Activated CD8-positive, alpha-beta memory T cell treated with anti-CD3 and anti-CD28 coated beads, Interleukin-2, amount 50 U/mL, for 4 hours (primary cell): Measurements from ENCODE around the gene DBX2.
"Not testable (repeated sequence)": the region's sequence is repeated elsewhere in the genome, so short reads cannot be mapped to it uniquely, and the experiment has no call there.

Experiments
- DNase-seq: peaks from one replicate; pipeline ENCODE4 v3.0.0-alpha.2; 2020

The DBX2 gene

DNA sequence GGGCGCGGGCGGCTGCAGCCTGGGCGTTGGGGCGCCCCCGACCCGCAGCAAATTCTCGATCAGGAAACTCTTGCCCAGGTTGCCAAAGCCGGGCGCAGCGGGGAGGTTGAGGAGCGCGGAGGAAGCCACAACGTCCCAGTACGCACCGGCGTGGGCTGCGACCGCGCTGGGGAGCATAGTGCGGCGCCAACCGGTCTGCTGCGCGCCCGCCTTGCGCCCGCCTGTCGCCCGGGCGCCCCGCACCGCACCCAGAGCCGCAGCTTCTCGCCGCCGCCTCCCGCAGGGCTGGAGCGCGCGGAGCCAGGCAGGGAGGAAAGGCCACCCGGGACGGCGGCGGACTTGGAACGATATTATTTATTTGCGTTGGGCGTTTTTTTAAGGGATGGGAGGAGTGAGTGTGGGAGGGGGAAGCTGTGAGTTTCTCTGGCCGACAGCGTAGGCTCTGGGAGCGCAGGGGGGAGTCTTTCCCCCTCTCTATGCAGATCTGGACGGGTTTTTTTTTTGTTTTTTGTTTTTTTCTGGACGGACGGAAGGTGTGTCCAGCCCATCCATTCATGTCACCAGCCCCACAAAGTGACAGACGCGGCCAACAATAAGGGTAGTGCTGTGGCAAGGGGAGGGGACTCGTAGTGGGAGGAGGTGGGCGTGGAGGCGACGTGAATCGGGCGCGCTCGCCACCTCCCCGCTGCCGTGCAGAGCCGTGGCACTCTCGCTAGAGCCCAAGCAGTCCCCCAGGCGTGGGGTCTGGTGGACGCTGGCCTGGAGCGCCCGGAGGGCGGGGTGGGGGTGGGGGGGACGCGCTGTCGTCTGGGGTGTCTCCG lies at the start of gene DBX2:
DBX2 (minus strand) TSS at position 349 of the 821 bp plus-strand sequence; CDS start at position 177, 172 bp downstream.
- no peak for DNase-seq

DNA sequence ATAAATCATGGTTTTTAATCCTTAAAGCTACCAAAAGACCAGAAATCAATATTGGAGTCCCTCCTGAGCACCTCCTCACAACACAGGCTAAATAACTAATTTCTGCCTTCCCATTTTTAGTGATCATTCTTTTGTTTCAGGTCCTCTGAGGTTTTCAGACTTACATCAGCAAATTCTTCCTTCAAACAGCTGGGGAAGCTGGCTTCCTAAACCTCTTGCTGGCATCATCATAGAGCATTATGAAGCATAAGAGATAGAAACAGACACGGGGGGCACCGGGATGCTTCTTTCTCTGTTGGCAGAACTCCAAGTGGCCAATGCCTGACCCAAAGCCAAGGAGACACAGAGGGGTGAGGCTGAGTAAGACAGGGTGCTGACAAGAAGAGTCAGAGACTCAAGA lies 47.9 kb upstream of the DBX2 start:
- DNase-seq, result no peak

DNA sequence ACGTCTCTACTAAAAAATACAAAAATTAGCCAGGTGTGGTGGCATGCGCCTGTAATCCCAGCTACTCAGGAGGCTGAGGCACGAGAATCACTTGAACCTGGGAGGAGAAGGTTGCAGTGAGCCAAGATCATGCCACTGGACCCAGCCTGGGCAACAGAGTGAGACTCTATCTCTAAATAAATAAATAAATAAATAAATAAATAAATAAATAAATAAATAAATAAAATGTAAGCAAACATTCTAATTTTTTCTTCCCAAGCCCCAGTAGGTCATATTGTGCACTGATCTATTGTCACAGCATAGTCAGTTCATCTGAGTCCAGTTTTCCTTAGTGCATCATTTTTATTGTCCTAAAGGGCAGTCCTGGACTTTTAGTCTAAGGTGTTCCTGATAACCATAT lies 44.5 kb upstream of the DBX2 start:
- not testable (repeated sequence) for DNase-seq

DNA sequence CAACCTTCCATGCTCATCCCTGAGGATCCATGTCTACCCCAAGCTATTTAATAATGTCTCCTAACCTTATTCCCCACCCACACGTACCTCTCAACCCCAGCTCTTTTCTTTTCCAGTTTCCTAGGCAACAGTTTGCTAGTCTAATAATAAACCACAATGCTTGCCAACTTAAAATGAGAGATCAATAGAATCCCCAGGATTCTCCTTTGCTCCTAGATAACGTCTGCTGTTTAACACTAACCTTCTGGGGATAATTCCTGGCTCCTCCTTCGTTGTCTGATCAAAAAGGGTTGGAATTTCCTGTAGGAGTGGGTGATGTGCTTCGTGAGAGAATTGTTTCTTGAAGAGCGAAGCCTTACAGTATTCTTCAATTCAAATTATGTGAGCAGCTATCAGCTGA lies 42.2 kb upstream of the DBX2 start:
- DNase-seq, result no peak

DNA sequence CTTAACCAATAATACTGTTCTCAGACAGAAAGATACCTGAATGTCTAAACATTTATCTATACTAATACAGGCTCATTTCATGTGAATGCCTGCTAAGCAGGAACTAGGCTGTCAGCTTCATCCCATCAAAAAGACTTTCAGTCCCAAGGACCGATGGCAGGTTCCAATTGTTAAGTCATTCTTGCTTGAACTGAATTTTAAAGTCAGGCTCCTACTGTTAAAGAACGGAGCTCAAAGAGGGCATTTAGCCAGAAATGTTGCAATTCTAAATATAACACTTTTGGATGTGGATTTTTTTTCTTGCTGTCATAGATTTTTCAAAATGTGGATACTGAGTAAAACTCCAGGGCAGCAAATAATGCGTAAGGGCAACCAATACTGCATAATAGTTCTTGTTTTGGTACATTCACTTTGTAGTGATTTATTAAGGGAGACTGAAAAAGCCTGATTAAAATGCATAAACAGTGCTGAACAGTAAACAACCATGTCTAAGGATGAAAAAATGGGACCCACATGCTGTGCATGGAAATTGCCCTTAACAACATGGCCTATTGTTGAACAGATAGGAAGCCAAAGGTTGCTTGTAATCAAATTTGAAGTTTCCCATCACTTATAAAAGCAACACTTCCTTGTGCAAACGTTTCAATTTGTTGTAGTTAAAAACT lies 38.6 kb upstream of the DBX2 start:
- no peak for DNase-seq

DNA sequence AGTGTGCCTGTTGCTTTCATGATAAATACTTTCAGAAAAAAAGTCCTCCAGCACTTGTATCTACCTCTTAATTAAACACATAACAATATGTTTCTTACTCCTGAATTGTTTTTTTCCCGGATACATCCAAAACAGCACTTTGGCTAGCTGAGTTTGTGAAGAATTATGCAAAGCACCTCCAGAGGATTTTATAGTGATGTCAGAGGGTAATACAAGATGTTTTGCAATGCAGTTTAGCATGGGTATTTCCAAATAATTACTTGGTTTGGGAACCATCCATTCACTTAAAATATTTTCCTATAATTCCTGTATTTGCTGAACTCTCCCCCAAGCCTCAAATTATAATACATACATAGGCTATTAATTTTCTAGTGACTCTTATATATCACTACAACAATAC lies 37.7 kb upstream of the DBX2 start:
- no peak for DNase-seq

DNA sequence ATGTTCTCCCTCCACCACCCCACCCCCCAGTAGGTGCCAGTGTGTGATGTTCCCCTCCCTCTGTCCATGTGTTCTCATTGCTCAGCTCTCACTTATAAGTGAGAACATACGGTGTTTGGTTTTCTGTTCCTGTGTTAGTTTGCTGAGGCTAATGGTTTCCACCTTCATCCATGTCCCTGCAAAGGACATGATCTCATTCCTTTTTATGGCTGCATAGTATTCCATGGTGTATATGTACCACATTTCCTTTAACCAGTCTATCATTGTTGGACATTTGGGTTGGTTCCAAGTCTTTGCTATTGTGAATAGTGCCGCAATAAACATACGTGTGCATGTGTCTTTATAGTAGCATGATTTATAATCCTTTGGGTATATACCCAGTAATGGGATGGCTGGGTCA lies 33.3 kb upstream of the DBX2 start:
- not testable (repeated sequence) for DNase-seq

DNA sequence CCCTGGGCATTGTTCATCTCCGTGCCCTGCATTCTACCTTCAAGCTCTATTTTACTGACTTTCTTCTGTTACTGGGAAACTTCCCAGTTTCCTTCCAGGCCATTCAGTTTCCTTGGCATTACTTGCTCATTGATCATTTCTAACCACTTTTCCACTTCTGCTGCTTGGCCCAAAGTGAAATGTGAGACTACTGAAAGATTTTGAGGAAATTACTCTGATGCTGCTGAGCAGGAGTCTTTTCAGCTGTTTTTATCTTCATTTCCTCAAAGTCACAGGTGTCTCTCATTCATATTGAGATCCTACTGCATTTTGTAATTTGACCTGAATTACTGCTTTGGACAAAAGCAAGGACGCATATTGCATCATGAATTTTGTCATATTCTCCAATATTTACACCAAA lies 26.4 kb upstream of the DBX2 start:
- no peak for DNase-seq

DNA sequence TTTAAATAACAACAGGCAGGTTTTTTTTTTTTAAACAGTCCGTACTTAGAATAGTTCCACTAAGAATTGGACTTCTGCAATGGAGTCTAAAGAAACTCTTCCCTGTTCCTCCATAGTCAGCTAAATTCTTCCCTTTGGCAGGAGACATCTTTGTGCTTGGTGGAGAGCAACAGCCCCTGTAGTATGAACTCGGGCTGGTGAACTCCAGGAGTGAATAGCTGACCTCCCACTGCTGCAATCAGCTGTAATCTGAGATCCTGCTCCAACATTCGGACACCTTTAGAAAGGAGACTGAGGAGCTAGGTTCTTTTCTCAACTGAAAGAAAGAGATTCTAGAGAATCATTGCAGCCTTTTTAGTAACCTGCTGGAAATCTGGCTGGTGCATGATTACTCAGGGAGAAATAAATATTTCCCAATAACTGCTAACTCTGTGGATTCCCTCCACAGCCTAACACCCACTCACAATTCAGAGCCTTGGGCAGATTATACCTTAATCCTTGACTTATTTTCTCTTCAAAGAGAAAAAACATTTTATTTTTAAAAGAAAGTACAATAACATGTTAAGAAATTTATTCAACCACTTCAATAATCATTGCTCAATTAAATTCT lies 25.6 kb upstream of the DBX2 start:
- DNase-seq, result no peak

DNA sequence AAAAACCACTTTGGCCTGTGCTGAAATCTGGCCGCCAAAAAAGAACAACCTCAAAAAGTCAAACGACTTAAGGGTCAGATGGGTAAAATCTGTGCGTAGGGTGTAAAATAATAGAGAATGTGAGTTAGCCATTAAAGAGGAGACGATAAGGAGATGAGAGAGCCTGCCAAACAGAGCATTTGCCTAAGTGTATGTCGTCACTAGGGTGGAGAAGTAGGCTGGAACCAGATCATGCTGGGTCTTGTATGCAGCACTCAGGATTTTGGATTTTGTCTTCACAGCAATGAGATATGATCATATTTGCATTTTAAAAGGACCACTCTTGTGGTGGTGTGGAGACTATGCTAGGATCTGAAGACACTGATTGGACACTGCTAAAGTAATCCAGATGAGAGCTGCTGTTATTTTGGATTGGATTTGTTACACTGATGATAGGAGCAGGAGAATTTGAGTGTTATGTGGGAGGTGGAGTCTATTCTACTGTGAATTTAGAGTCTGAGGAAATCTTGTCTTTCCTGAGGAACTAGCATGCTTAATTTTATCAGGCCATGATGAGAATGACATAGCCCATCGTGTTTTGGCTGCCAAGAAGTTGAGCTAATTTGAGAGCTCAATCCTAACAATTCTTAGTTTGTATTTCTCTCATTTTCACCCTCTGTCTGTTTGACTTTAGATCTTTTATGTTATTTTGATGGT lies 24.8 kb upstream of the DBX2 start:
- DNase-seq, result no peak

DNA sequence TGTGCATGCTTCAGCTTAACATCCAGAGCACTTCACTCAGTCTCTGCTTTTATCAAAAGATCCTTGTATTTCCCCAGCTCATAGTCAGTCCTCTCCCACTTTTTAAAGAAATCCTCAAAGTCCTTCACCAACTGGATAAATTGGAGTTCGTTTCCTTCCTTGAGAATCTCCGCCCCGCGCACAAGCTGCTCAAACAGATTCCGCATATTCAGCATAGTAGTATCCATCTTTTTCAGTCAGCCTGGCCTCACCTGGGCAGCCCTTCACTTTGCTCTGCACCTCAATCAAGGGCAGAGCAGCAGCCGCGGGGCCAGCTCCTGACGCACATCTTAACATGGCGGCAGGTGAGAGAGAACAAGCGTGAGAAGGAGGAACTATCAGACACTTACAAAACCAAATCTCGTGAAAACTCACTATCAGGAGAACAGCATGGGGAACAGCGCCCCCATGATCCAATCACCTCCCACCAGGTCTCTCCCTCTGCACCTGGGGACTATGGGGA lies 14.3 kb upstream of the DBX2 start:
- no peak for DNase-seq

DNA sequence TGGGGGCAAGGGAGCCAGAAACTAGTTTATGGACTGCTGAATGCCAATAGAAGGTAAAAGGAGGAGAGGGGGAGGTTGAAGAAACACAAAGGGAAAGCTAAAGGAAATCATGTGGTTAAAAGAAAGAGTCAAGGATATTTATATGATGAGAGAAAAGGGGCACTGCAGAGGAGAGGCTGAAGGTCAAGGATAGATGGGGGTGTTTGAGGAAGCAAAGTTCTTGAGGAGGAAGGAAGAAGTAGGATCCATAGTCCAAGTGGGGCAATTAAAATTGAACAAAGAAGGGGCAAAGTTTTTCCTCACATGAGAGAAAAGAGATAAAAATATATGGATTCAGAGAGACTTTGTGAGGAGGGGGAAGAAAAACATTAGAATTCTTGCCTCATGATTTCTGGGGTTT lies 10.1 kb upstream of the DBX2 start:
- no peak for DNase-seq

DNA sequence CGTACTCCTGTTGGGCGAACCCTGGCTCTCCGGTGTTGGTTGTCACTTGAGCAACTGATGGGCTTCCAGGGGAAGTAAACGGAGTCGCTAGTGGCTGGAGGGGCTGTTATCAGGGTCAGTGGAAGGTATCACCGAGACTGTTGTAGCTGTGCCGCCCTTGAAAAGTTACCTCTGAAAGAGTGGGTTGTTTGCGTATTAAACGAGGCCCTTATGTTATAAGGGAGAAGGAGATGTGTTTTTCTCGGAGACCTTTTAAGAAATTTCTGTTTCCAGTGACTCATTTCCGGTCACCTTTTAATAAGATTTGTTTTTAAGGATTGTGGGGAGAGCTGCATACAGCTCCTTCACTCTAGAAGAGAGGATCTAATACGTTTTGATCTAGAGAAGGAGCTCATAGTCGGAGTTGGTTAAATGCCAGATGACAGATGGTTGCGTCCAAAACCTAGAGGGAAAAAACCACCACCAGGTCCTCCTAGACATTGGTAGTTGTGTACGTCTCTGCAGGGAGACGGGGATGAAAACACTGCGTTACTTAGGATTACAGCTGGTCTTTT lies 750 bp upstream of the DBX2 start:
- no peak for DNase-seq

DNA sequence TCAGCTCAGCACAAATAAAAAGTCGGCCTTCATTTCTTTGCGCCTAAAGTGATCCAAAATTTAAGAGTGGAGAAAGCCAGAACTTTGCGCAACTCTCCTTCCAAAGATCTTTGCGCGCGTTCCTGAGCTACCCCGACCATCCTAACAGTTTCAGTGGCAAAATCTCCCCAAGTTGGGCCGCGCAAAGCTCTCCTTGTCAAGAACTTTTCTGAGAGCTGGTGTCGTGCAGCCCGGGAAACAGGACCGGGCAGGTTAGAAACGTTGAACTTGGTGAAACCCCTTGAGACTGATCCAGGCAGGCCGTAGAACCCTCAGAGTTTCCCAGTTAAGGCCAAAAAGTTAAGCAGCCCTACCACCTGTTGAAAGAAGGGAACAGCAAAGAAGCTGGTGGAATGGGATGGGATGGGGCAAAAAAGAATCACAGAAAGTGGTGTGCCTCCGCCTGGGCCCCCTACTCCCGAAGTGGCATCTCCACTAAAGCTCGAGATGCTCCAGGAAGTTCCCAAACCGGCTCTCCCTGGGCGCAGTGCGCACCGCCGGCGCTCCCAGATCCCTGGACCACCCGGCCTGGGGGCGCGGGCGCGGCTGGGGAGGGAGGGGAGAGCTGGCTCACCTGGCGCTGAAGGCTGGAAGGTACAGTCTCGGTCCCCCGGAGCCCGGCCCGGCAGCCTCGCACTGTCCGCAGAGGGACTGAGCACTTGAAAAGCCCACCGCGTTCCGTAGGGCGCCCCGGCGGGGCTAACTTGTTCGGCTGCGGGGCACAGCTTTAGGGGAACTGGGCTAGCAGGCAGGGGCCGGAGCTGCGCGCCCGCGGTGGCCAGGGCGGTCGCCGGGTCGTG lies 768 bp downstream of the DBX2 start:
- DNase-seq, result no peak

DNA sequence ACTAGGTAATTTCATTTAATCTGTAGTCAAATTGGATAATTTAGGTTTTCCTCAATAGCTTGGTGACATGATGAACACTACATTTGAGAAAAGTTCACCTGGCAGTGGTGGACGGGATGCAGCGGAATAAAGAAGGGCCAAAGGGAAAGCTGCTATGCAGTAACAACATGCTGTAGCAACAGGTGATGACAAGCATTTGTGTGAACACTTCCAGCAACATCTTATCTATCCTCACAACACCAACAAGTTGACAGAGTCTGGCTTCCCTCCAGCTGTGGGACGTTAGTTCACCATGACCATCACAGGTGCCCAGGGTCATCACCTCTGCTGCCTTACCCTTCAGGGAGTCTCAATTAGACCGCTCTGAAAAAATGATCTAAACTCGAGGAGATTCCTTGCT lies 8.3 kb downstream of the DBX2 start:
- DNase-seq, result no peak

DNA sequence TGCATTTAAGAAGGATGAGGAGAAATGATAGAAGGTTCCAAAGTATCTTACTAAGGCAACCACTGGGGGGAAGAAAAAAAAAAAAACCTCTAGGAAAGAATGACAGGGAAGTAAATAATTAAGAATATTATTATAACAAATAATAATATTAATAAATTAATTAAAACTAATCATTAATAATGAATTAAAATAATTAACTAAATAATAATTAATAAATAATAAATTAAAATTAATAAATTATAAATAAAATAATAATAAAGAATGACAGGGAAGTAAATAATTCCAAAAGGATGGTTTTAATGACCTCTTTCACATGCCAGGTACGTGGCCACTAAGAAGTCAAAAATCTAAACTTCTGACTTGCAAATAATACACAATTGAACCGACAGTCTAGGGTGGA lies 9.9 kb downstream of the DBX2 start:
- no peak for DNase-seq

DNA sequence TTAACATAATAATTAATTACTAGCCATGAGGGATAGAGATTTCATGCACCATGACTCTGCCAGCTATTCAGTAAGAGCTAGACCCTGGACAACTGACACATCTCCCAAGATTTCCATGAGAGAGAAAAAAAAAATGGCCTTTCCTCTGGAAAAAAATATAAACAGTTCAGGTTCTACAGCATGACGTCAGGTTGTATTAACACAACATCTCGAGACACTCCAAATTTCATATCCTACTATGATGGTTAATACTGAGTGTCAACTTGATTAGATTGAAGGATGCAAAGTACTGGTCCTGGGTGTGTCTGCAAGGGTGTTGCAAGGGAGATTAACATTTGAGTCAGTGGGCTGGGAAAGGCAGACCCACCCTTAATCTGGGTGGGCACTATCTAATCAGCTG lies 11.1 kb downstream of the DBX2 start:
- DNase-seq, result no peak

DNA sequence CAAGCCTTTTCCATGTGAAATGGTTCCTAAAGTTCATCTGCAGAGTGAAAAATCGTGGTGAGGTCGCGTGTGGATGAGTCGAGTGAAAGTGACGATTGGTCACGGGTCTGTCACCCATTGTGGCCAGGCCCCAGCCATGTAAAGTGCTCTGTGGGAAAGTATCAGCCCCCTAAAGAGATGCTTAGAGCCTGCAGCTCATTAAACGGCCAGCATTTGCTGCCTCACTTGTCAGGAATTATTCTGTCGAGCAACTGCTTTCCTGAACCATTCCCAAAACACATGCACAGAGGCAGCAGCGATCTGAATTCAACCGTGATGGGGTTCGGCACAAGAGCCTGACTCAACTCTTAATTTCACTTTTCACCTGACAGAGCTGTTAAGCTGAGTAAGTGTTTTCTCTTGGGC lies 16.0 kb downstream of the DBX2 start:
- no peak for DNase-seq

DNA sequence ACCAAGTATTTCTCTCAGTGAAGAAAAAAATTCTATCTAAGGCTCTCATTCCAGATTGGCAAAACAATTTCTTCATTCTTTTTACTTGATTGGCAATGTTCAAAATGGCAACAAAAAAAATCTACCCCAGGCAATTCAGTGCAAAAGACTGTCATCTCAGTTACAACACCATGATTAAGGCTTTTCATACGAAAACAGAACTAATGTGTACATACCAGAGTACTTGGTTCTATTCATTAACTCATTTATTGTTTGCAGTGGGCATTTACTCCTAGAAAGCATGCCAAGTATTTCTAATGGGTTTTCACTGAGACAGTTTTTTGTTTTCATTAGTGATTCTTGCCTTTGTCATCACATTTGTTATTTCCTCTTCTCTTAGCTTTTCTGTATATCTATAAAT lies 33.0 kb downstream of the DBX2 start:
- no peak for DNase-seq

DNA sequence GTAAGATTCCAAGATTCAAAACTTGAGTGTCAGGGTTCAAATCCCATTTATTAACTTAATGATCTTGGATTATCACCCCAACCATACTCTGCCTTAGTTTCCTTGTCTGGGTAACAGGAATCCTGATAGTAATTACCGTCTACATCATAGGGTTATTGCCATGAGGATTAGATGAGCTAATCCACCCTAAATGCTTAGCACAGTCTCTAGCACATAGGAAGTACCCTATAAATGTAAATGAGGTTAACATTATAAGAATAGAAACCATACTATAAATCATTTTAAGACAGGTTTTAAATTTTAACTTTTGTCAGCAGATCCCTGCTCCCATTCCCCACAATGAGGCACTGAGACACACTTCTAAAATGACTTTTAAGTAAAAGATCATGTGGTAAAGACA lies 36.5 kb downstream of the DBX2 start:
- no peak for DNase-seq

DNA sequence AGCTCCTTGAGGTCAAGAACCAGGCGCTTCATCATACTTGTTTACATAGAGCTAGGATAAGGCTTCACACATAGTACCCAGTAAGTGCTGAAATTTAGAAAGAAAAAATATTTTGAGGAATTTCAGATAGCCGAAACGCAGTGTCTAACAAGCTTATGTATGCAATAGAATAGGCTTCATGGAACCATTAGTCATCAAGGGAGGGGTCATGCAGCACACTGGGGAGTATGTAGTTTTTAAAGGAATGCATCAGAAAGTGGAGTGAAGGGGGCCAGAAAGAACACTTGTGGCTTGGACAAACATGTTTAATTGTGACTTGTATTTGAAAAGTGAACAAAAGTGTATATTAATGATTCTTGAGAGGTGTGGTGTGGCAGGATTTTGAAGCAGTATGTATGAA lies 38.1 kb downstream of the DBX2 start:
- DNase-seq, result no peak

DNA sequence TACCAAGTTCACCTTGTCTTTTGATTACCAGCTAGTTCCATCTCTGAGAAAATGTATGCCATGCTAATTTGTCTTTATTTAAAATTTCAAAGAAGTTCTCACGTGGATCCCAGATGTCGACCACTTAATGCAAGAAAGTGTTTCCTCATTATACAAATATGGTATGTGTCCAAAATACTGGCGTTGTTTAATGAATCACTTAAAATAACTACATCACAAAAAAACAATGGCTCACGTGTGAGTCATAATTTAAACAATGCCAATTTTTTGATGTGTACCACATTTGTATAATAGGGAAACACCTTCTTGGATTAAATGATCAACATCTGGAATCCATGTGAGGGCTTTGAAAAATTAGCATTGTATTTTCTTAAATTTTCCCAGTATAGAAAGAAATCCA lies 40.8 kb downstream of the DBX2 start:
- DNase-seq, result no peak
